Loucy (cell line): ENCODE data around the gene PDE4D.

ENCODE experiments used
- H2AFZ ChIP-seq: fragments of 200-600 bp; sonication (generic); 2 replicates; pipeline ENCODE4 v1.6.0; 2016; ENCODE audit warnings: antibody characterized with exemption, mild to moderate bottlenecking, low read length, moderate library complexity
- H3F3A ChIP-seq: fragments of 200-600 bp; 2 replicates; pipeline ENCODE4 v1.6.0; 2016; ENCODE audit warnings: antibody characterized with exemption, low read depth, mild to moderate bottlenecking
- H3K27me3 ChIP-seq: fragments of 200-600 bp; sonication (generic); 2 replicates; pipeline ENCODE4 v1.6.1; 2014; ENCODE audit warnings: low read length, mild to moderate bottlenecking; ENCODE audit not compliant: insufficient read depth, poor library complexity, severe bottlenecking
- H3K36me3 ChIP-seq: fragments of 200-600 bp; sonication (generic); 2 replicates; pipeline ENCODE4 v1.6.1; 2016; ENCODE audit warnings: low read length; ENCODE audit not compliant: insufficient read depth
- H3K4me1 ChIP-seq: fragments of 200-600 bp; sonication (generic); 2 replicates; pipeline ENCODE4 v1.5.1; 2014; ENCODE audit warnings: low read length, mild to moderate bottlenecking; ENCODE audit not compliant: insufficient read depth, poor library complexity, severe bottlenecking
- H3K4me2 ChIP-seq: fragments of 200-600 bp; sonication (generic); 2 replicates; pipeline ENCODE4 v1.6.0; 2014; ENCODE audit warnings: antibody characterized with exemption, low read length, low read depth, mild to moderate bottlenecking; ENCODE audit not compliant: poor library complexity, severe bottlenecking
- H3K4me3 ChIP-seq: fragments of 200-600 bp; sonication (generic); 2 replicates; pipeline ENCODE4 v1.5.1; 2014; ENCODE audit warnings: low read length, mild to moderate bottlenecking, mixed read lengths; ENCODE audit not compliant: poor library complexity, severe bottlenecking
- H3K79me2 ChIP-seq: fragments of 200-600 bp; sonication (generic); 2 replicates; pipeline ENCODE4 v1.6.1; 2014; ENCODE audit warnings: low read length; ENCODE audit not compliant: insufficient read depth
- H3K9ac ChIP-seq: fragments of 200-600 bp; sonication (generic); 2 replicates; pipeline ENCODE4 v1.6.0; 2014; ENCODE audit warnings: mild to moderate bottlenecking, low read depth, low read length, moderate library complexity; ENCODE audit not compliant: poor library complexity, severe bottlenecking
- H3K9me2 ChIP-seq: fragments of 200-600 bp; sonication (generic); replicated peaks from 2 replicates; pipeline ENCODE4 v1.6.1; 2016; ENCODE audit warnings: low read depth, low read length, mixed read lengths
- H3K9me3 ChIP-seq: fragments of 200-600 bp; sonication (generic); 2 replicates; pipeline ENCODE4 v1.6.1; 2014; ENCODE audit warnings: mild to moderate bottlenecking, antibody characterized with exemption, low read length, low read depth; ENCODE audit not compliant: insufficient read depth
- H4K20me1 ChIP-seq: fragments of 200-600 bp; sonication (generic); 2 replicates; pipeline ENCODE4 v1.6.0; 2014; ENCODE audit warnings: antibody characterized with exemption, low read length, mild to moderate bottlenecking; ENCODE audit not compliant: insufficient read depth, poor library complexity, severe bottlenecking
- EZH2phosphoT487 ChIP-seq: fragments of 200-600 bp; IDR thresholded peaks from 2 replicates; pipeline ENCODE4 v1.6.1; 2018; ENCODE audit warnings: antibody characterized with exemption, mild to moderate bottlenecking, moderate library complexity, borderline replicate concordance
- TF ChIP-seq, protein P1 (sequence below): fragments of 200-600 bp; sonication (generic); conservative IDR thresholded peaks from 2 replicates; pipeline ENCODE4 v1.5.1; 2014; ENCODE audit warnings: mild to moderate bottlenecking, antibody characterized with exemption, low read length

The PDE4D gene

DNA sequence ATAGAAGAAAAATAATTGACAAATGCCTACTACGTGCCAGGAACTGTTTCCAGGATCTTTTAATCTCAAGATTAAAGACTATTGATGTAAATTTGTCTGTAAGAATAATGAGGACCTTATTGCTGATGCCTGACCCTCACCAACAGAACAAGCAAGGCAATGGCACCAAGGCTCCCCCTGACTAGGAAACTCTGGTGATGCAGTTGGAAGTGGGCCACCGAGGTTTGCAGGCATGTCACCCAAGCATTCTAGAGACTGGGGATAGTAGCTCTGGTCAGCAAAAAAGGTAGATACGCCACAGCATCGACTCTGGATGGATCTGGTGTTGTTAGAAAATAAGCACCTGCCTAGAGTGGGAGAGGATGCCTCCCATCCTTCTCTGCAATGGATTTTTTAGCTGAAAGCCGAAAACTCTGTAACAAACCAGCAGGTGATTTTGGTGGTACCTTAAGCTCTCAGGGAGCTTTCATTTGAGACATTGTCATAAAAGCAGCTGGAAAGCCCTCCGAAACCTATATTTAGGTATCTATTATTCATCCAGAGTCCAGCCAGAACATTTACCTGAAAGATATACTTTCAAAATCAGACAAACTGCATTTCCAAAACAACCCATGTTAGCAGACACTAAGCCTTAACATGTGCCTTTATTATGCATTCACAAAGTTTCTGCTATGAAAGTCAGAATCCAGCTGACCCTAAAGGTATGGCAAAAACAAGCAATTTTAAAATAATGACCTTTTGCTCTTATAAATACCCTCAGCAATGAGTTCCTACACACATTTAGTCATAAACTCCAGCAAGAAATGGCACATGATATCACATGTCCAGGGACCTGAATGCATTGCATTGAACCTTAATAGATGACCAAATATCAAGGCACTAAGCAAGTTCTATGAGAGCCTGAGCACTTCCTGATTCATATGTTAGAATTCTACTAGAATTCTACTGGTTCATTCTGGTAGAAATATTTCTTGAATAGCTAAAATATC, 308.4 kb downstream of the PDE4D start:
- no peaks in the 10 kb centered on the region; the same call in 1 of the 2 replicates for H3F3A ChIP-seq
- TF ChIP-seq EZH2phosphoT487: no peak
- TF ChIP-seq, protein P1, sequence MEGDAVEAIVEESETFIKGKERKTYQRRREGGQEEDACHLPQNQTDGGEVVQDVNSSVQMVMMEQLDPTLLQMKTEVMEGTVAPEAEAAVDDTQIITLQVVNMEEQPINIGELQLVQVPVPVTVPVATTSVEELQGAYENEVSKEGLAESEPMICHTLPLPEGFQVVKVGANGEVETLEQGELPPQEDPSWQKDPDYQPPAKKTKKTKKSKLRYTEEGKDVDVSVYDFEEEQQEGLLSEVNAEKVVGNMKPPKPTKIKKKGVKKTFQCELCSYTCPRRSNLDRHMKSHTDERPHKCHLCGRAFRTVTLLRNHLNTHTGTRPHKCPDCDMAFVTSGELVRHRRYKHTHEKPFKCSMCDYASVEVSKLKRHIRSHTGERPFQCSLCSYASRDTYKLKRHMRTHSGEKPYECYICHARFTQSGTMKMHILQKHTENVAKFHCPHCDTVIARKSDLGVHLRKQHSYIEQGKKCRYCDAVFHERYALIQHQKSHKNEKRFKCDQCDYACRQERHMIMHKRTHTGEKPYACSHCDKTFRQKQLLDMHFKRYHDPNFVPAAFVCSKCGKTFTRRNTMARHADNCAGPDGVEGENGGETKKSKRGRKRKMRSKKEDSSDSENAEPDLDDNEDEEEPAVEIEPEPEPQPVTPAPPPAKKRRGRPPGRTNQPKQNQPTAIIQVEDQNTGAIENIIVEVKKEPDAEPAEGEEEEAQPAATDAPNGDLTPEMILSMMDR: no peak
- no peaks in the 10 kb centered on the region for H3K79me2 ChIP-seq
- H4K20me1 ChIP-seq: no peaks in the 10 kb centered on the region
- H3K9me2 ChIP-seq: no peaks in the 10 kb centered on the region
- H3K4me2 ChIP-seq: no peak overlapping the region
- H3K4me1 ChIP-seq: peaks cover 22% of the 10 kb centered on the region
- H3K36me3 ChIP-seq: no peaks in the 10 kb centered on the region
- H2AFZ ChIP-seq: peak overlapping the region; percentile 38
- no peaks in the 10 kb centered on the region for H3K27me3 ChIP-seq
- no peak overlapping the region for H3K9ac ChIP-seq
- no peaks in the 10 kb centered on the region for H3K9me3 ChIP-seq
- no peak overlapping the region for H3K4me3 ChIP-seq

DNA sequence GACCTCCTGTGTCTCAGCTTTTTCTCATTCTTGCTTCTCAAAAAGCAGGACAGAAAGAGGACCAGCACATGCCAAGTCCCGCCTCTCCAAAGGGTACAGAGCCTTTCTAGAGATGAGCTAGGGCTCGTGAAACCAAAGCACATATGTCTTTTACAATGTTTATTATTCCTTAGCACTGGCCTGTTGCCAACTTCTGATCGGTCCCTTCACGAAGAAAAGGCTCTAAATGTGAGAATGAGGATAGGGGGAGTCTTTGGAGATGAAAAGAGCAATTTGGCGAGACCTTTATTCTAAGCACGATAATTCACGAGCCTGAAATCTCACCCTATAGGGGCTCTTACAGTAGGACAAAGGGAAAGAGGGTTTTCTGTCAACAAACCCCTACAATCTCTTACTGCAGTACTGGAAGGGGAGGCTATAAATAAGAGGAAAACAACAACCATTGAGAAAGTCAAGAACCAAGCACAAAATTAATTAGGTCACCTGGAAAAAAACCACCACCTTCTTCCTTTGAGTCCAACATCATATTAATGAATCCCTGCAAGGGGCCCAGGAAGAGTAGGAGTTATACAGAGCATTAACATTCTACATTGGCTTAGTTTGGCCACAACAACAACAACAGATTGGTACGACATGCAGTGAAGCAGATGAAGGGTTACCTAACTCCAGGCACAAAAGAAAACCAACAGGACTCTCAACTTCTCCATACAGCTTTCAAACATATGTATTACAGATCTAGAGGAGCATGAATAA, 309.5 kb downstream of the PDE4D start:
- Histone ChIP-seq H3F3A (no peaks in the 10 kb centered on the region), H3K9me3 (no peaks in the 10 kb centered on the region), H3K4me1 (peaks cover 18% of the 10 kb centered on the region), H3K27me3 (no peaks in the 10 kb centered on the region), H3K36me3 (no peaks in the 10 kb centered on the region), H3K9ac (no peak overlapping the region), H3K4me2 (no peak overlapping the region), H2AFZ (no peak overlapping the region), H3K79me2 (no peaks in the 10 kb centered on the region), H3K9me2 (no peaks in the 10 kb centered on the region), H3K4me3 (no peak overlapping the region), H4K20me1 (no peaks in the 10 kb centered on the region)
- no peak for TF ChIP-seq EZH2phosphoT487
- TF ChIP-seq, protein P1: no peak

DNA sequence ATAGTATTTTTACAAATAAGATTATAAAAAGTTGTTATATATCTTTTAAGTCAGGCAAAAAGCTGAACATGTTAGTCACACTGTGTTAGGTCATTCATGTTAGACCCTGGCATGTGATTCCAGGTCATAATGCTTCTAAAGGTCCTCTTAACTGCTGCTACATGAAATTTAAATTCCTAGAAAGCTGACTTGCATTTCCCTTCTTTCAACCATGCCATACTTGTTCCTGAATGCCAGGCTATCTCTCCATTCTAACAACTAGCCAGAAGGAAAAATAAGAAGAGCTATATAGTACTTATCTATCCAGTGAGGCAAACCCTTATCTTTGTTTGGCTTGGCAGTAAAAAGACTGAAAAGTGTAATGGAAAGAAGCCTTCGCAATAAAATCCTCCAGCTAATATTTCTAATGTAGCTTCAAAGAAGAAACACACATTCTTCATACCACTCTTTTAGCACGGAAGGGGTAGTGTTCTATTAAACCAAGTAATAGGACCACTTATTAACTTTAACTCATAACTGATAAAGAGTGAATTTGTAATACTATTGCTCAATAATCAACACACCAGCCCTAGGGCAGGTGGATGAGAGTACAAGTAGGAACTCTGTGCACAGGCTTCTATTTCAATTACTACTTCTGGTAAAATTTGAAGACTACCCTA, 310.2 kb downstream of the PDE4D start:
- Histone ChIP-seq H3K4me2 (no peak overlapping the region), H3K4me3 (no peak overlapping the region), H3K9me2 (no peaks in the 10 kb centered on the region), H3K4me1 (peaks cover 11% of the 10 kb centered on the region), H4K20me1 (no peaks in the 10 kb centered on the region), H3K9me3 (no peaks in the 10 kb centered on the region), H2AFZ (no peak overlapping the region), H3F3A (no peaks in the 10 kb centered on the region), H3K79me2 (no peaks in the 10 kb centered on the region), H3K9ac (no peak overlapping the region), H3K27me3 (no peaks in the 10 kb centered on the region), H3K36me3 (no peaks in the 10 kb centered on the region)
- no peak for TF ChIP-seq EZH2phosphoT487
